IMR-90 (cell line): Measurements from ENCODE around the gene MRPL19. TPM values are rescaled to one million over a fixed set of nuclear protein-coding genes. Genes with fewer than 3 reads are reported as not detected.

ENCODE experiments used
- ATAC-seq: fragments of 200-7000 bp; cut with Tn5 transposase; 2 replicates; pipeline ENCODE4 v1.9.1; 2020; ENCODE audit warnings: low read depth, mild to moderate bottlenecking, moderate library complexity
- BruUV-seq: library from RNA; stranded (reverse); fragments of 400-500 nt; replicated peaks from 2 replicates; lab custom pipeline; 2021; lab: Mats Ljungman, UMichigan
- CTCF ChIA-PET: fragments of 300-600 bp; formaldehyde crosslinking; extraction: SDS; loops from one replicate; lab custom pipeline; 2021; ENCODE audit warnings: antibody characterized with exemption; lab: Yijun Ruan, JAX
- POLR2A ChIA-PET: fragments of 300-600 bp; sonication (Branson Sonifier 250); formaldehyde crosslinking; loops from one replicate; lab custom pipeline; 2022; ENCODE audit warnings: antibody characterized with exemption; ENCODE audit not compliant: unreplicated experiment; lab: Charles Lee
- DNase-seq: peaks from one replicate; pipeline ENCODE4 v3.0.0; 2013
- H2AFZ ChIP-seq: replicated peaks from 2 replicates; pipeline ENCODE3; 2013; ENCODE audit warnings: low read length, mild to moderate bottlenecking; ENCODE audit not compliant: poor library complexity
- H2AK5ac ChIP-seq: 2 replicates; pipeline ENCODE4 v1.6.1; 2013; ENCODE audit warnings: low read depth, low read length, inconsistent platforms
- H2AK9ac ChIP-seq: replicated peaks from 2 replicates; pipeline ENCODE3; 2013; ENCODE audit warnings: mild to moderate bottlenecking, low read depth, low read length, moderate library complexity; ENCODE audit not compliant: poor library complexity
- H2BK120ac ChIP-seq: 2 replicates; pipeline ENCODE4 v1.6.1; 2013; ENCODE audit warnings: low read depth, low read length, inconsistent platforms
- H2BK15ac ChIP-seq: 3 replicates; pipeline ENCODE4 v1.6.1; 2013; ENCODE audit warnings: low read depth, low read length, inconsistent platforms
- H2BK20ac ChIP-seq: 2 replicates; pipeline ENCODE4 v1.6.1; 2013; ENCODE audit warnings: low read depth, mild to moderate bottlenecking, inconsistent platforms, low read length, moderate library complexity
- H2BK5ac ChIP-seq: 2 replicates; pipeline ENCODE4 v1.6.1; 2013; ENCODE audit warnings: mild to moderate bottlenecking, low read depth, low read length, inconsistent platforms; ENCODE audit not compliant: poor library complexity, severe bottlenecking
- H3K14ac ChIP-seq: replicated peaks from 2 replicates; pipeline ENCODE4 v1.6.1; 2013; ENCODE audit warnings: low read depth, low read length, inconsistent platforms
- H3K18ac ChIP-seq: 2 replicates; pipeline ENCODE4 v1.6.1; 2013; ENCODE audit warnings: low read depth, low read length, control low read depth
- H3K23ac ChIP-seq: 2 replicates; pipeline ENCODE4 v1.6.1; 2013; ENCODE audit warnings: low read depth, low read length, inconsistent platforms
- H3K27ac ChIP-seq: 2 replicates; pipeline ENCODE4 v1.5.1; 2013; ENCODE audit warnings: mild to moderate bottlenecking, control low read depth, low read length; ENCODE audit not compliant: insufficient read depth
- H3K27me3 ChIP-seq: 2 replicates; pipeline ENCODE4 v1.6.1; 2013; ENCODE audit warnings: low read length; ENCODE audit not compliant: control insufficient read depth, insufficient read depth
- H3K36me3 ChIP-seq: 2 replicates; pipeline ENCODE4 v1.6.1; 2013; ENCODE audit warnings: low read length, mixed read lengths; ENCODE audit not compliant: control insufficient read depth, insufficient read depth
- H3K4ac ChIP-seq: 2 replicates; pipeline ENCODE4 v1.6.1; 2013; ENCODE audit warnings: low read depth, low read length, inconsistent platforms
- H3K4me1 ChIP-seq: 2 replicates; pipeline ENCODE4 v1.6.1; 2013; ENCODE audit warnings: low read length, mixed read lengths; ENCODE audit not compliant: control insufficient read depth, insufficient read depth
- H3K4me2 ChIP-seq: 2 replicates; pipeline ENCODE4 v1.6.1; 2013; ENCODE audit warnings: low read depth, mild to moderate bottlenecking, control low read depth, low read length, moderate library complexity
- H3K4me3 ChIP-seq: 2 replicates; pipeline ENCODE4 v1.5.1; 2013; ENCODE audit warnings: low read depth, mild to moderate bottlenecking, control low read depth, low read length, moderate library complexity; ENCODE audit not compliant: insufficient read depth
- H3K56ac ChIP-seq: 2 replicates; pipeline ENCODE4 v1.6.1; 2013; ENCODE audit warnings: low read length, inconsistent platforms; ENCODE audit not compliant: insufficient read depth; ENCODE audit errors: extremely low read depth
- H3K79me1 ChIP-seq, 2 experiments: 2 replicates each; pipeline ENCODE4 v1.6.1; 2013; ENCODE audit warnings: low read length in 2 of 2, inconsistent platforms in 1 of 2, low read depth in 1 of 2
- H3K9ac ChIP-seq: 2 replicates; pipeline ENCODE4 v1.6.1; 2013; ENCODE audit warnings: low read depth, low read length, control low read depth
- H3K9me1 ChIP-seq: 2 replicates; pipeline ENCODE4 v1.6.1; 2013; ENCODE audit warnings: low read length, inconsistent platforms; ENCODE audit not compliant: insufficient read depth
- H3K9me3 ChIP-seq: 2 replicates; pipeline ENCODE4 v1.6.1; 2013; ENCODE audit warnings: low read length; ENCODE audit not compliant: control insufficient read depth, insufficient read depth
- H4K20me1 ChIP-seq: 2 replicates; pipeline ENCODE4 v1.6.1; 2013; ENCODE audit warnings: low read length, inconsistent platforms; ENCODE audit not compliant: insufficient read depth
- H4K5ac ChIP-seq: 2 replicates; pipeline ENCODE4 v1.6.1; 2013; ENCODE audit warnings: mild to moderate bottlenecking, low read depth, low read length, control low read depth
- H4K8ac ChIP-seq, 2 experiments: 2 replicates each; pipeline ENCODE4 v1.6.1; 2013; ENCODE audit warnings: low read depth in 2 of 2, low read length in 2 of 2, control low read depth in 1 of 2, inconsistent platforms in 1 of 2
- H4K91ac ChIP-seq: 2 replicates; pipeline ENCODE4 v1.6.1; 2013; ENCODE audit warnings: low read depth, low read length, inconsistent platforms; ENCODE audit not compliant: insufficient read depth
- BHLHE40 ChIP-seq: fragments of 150-350 bp; IDR thresholded peaks from 2 replicates; pipeline ENCODE4 v1.6.1; 2016; ENCODE audit warnings: mild to moderate bottlenecking, low read depth, low read length
- CEBPB ChIP-seq: IDR thresholded peaks from 2 replicates; pipeline ENCODE4 v1.6.1; 2012; ENCODE audit warnings: low read depth, low read length, improper control_type of control experiment
- CHD1 ChIP-seq: IDR thresholded peaks from 2 replicates; pipeline ENCODE4 v1.6.1; 2012; ENCODE audit warnings: low read depth, low read length, improper control_type of control experiment
- FOS ChIP-seq: fragments of 150-350 bp; IDR thresholded peaks from 2 replicates; pipeline ENCODE4 v1.6.1; 2016; ENCODE audit warnings: low read depth, low read length
- MAFK ChIP-seq: IDR thresholded peaks from 2 replicates; pipeline ENCODE4 v1.6.1; 2012; ENCODE audit warnings: low read depth, low read length, improper control_type of control experiment
- MAZ ChIP-seq: IDR thresholded peaks from 2 replicates; pipeline ENCODE4 v1.6.1; 2012; ENCODE audit warnings: low read depth, mild to moderate bottlenecking, low read length, improper control_type of control experiment, moderate library complexity, borderline replicate concordance
- MXI1 ChIP-seq: IDR thresholded peaks from 2 replicates; pipeline ENCODE4 v1.6.1; 2012; ENCODE audit warnings: low read depth, mild to moderate bottlenecking, low read length, moderate library complexity, borderline replicate concordance
- NFE2L2 ChIP-seq: fragments of 150-350 bp; IDR thresholded peaks from 2 replicates; pipeline ENCODE4 v1.6.1; 2016; ENCODE audit warnings: low read depth, mild to moderate bottlenecking, low read length
- POLR2A ChIP-seq: IDR thresholded peaks from 2 replicates; pipeline ENCODE4 v1.6.1; 2012; ENCODE audit warnings: mild to moderate bottlenecking, low read depth, low read length
- RAD21 ChIP-seq: IDR thresholded peaks from 2 replicates; pipeline ENCODE4 v1.6.1; 2012; ENCODE audit warnings: low read length, improper control_type of control experiment
- RCOR1 ChIP-seq: IDR thresholded peaks from 2 replicates; pipeline ENCODE4 v1.6.1; 2012; ENCODE audit warnings: mild to moderate bottlenecking, low read length, improper control_type of control experiment; ENCODE audit not compliant: insufficient replicate concordance
- RFX5 ChIP-seq: IDR thresholded peaks from 2 replicates; pipeline ENCODE4 v1.8.0; 2012; ENCODE audit warnings: low read depth, mild to moderate bottlenecking, low read length, moderate library complexity
- SMC3 ChIP-seq: fragments of 150-350 bp; IDR thresholded peaks from 2 replicates; pipeline ENCODE4 v1.6.1; 2016; ENCODE audit warnings: low read depth, mild to moderate bottlenecking, antibody characterized with exemption, low read length, moderate library complexity
- WGBS, 2 experiments: methylation state at CpG; one replicate each; pipeline versions ENCODE4 v1.1.5 to v1.1.7; 2013; ENCODE audit warnings: missing lambda C conversion rate in 2 of 2; ENCODE audit not compliant: insufficient read length in 1 of 2; ENCODE audit errors: extremely low coverage in 2 of 2; 5-methylcytosine and 5-hydroxymethylcytosine counted together
- dilution Hi-C: fragments of 300-500 bp; cut with HindIII; formaldehyde crosslinking; loops from one replicate; pipeline ENCODE4 v1.14.3; 2018; ENCODE audit warnings: low sequenced_read_pairs; ENCODE audit not compliant: unreplicated experiment
- in situ Hi-C: fragments of 300-500 bp; cut with MboI; formaldehyde crosslinking; loops from 3 replicates; pipeline ENCODE4 v1.14.3; 2019; ENCODE audit warnings: low sequenced_read_pairs, inconsistent platforms, mixed read lengths
- intact Hi-C: fragments of 100-400 bp; cut with micrococcal nuclease; formaldehyde crosslinking; loops from 2 replicates; pipeline ENCODE4 v1.10.0; 2022
- polyA plus RNA-seq, 3 experiments: library from polyadenylated mRNA; depleted of rRNA; stranded (reverse); fragments of >200 nt; gene quantifications; 2 replicates each; pipeline ENCODE4 v1.2.3, GENCODE V29; 2012; ENCODE audit warnings: low replicate concordance in 1 of 3
- total RNA-seq: library from RNA; depleted of rRNA; stranded (reverse); fragments of >200 nt; gene quantifications from 2 replicates; pipeline ENCODE4 v1.2.3, GENCODE V29; 2012
- TF ChIP-seq, protein P1 (sequence below): fragments of 150-350 bp; IDR thresholded peaks from 2 replicates; pipeline ENCODE4 v1.6.1; 2017; ENCODE audit warnings: mild to moderate bottlenecking, antibody characterized with exemption, low read length, low read depth
- TF ChIP-seq, protein P2 (sequence below): fragments of 150-350 bp; IDR thresholded peaks from 2 replicates; pipeline ENCODE4 v1.6.1; 2016; ENCODE audit warnings: low read depth, mild to moderate bottlenecking, low read length, moderate library complexity, borderline replicate concordance
- TF ChIP-seq, protein P3 (sequence below): conservative IDR thresholded peaks from 2 replicates; pipeline ENCODE4 v1.5.1; 2012; ENCODE audit warnings: mild to moderate bottlenecking, low read depth, low read length, improper control_type of control experiment

MRPL19 gene
- total and polyA plus RNA-seq, 2 of the 4 experiments (the other 2 are of a cell fraction): 24.8 to 28.5 TPM

GRCh38 chr2:75702593-75702992 is 56.0 kb downstream of the MRPL19 start:
- no peak overlapping the region for H3K18ac ChIP-seq
- no peak overlapping the region for H4K8ac ChIP-seq
- no peak overlapping the region for H2BK15ac ChIP-seq
- TF ChIP-seq RFX5: no peak
- TF ChIP-seq CEBPB: no peak
- TF ChIP-seq RCOR1: no peak
- no peak for TF ChIP-seq MAZ
- no peak for TF ChIP-seq RAD21
- no peak for TF ChIP-seq MXI1
- no peak for TF ChIP-seq FOS
- TF ChIP-seq, protein P1, sequence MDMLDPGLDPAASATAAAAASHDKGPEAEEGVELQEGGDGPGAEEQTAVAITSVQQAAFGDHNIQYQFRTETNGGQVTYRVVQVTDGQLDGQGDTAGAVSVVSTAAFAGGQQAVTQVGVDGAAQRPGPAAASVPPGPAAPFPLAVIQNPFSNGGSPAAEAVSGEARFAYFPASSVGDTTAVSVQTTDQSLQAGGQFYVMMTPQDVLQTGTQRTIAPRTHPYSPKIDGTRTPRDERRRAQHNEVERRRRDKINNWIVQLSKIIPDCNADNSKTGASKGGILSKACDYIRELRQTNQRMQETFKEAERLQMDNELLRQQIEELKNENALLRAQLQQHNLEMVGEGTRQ: no peak
- TF ChIP-seq, protein P2, sequence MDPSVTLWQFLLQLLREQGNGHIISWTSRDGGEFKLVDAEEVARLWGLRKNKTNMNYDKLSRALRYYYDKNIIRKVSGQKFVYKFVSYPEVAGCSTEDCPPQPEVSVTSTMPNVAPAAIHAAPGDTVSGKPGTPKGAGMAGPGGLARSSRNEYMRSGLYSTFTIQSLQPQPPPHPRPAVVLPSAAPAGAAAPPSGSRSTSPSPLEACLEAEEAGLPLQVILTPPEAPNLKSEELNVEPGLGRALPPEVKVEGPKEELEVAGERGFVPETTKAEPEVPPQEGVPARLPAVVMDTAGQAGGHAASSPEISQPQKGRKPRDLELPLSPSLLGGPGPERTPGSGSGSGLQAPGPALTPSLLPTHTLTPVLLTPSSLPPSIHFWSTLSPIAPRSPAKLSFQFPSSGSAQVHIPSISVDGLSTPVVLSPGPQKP: no peak
- no peak for TF ChIP-seq SMC3
- TF ChIP-seq BHLHE40: no peak
- TF ChIP-seq NFE2L2: no peak
- TF ChIP-seq, protein P3, sequence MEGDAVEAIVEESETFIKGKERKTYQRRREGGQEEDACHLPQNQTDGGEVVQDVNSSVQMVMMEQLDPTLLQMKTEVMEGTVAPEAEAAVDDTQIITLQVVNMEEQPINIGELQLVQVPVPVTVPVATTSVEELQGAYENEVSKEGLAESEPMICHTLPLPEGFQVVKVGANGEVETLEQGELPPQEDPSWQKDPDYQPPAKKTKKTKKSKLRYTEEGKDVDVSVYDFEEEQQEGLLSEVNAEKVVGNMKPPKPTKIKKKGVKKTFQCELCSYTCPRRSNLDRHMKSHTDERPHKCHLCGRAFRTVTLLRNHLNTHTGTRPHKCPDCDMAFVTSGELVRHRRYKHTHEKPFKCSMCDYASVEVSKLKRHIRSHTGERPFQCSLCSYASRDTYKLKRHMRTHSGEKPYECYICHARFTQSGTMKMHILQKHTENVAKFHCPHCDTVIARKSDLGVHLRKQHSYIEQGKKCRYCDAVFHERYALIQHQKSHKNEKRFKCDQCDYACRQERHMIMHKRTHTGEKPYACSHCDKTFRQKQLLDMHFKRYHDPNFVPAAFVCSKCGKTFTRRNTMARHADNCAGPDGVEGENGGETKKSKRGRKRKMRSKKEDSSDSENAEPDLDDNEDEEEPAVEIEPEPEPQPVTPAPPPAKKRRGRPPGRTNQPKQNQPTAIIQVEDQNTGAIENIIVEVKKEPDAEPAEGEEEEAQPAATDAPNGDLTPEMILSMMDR: no peak
- no peak for TF ChIP-seq MAFK
- no peak for TF ChIP-seq CHD1
- no peak for TF ChIP-seq POLR2A
- no peak overlapping the region for H3K4ac ChIP-seq
- POLR2A ChIA-PET: no interaction called here
- no peak overlapping the region for H3K23ac ChIP-seq
- no peak overlapping the region for H4K5ac ChIP-seq
- dilution Hi-C loops (no loop called here), intact Hi-C loops (no loop called here), in situ Hi-C loops (no loop called here)
- no peak for DNase-seq
- no peak overlapping the region for H3K27ac ChIP-seq
- no peak overlapping the region for H3K4me2 ChIP-seq
- ATAC-seq: no peak
- no peak overlapping the region for H3K14ac ChIP-seq
- no peak overlapping the region for H2BK5ac ChIP-seq
- H2AK5ac ChIP-seq: no peak overlapping the region
- H4K20me1 ChIP-seq: no peaks in the 10 kb centered on the region
- H2AK9ac ChIP-seq: no peak overlapping the region
- H3K9me1 ChIP-seq: no peaks in the 10 kb centered on the region; the same call in 1 of the 2 replicates
- H3K4me3 ChIP-seq: no peak overlapping the region
- H3K56ac ChIP-seq: no peak overlapping the region
- no peak overlapping the region for H4K91ac ChIP-seq
- no CpG with 5 or more reads among the region's 4 CpGs for WGBS, 2 experiments
- H2AFZ ChIP-seq: no peak overlapping the region
- H3K9me3 ChIP-seq: no peaks in the 10 kb centered on the region
- no peaks in the 10 kb centered on the region for H3K27me3 ChIP-seq
- no peak overlapping the region for H2BK120ac ChIP-seq
- no peak overlapping the region for H3K9ac ChIP-seq
- H3K4me1 ChIP-seq: no peaks in the 10 kb centered on the region; the same call in 1 of the 2 replicates
- H3K79me1 ChIP-seq: no peaks in the 10 kb centered on the region; a peak in 1 of 4 replicates
- H2BK20ac ChIP-seq: no peak overlapping the region
- CTCF ChIA-PET: interaction anchor here (1.1 kb wide), 1 partner anchor 14 kb away, joined by 3 read pairs; no protein-coding TSS in a partner anchor
- BruUV-seq: no TSS peak
- peaks cover 12% of the 10 kb centered on the region for H3K36me3 ChIP-seq
